COR-L47 (cell line): ENCODE results near the gene PIGZ.
A peak's percentile ranks its signal among the peaks of the same experiment; 100 is the strongest.

Experiments
- DNase-seq: peaks from one replicate; lab custom pipeline; 2025; lab: John Stamatoyannopoulos, UW

The PIGZ gene, protein sequence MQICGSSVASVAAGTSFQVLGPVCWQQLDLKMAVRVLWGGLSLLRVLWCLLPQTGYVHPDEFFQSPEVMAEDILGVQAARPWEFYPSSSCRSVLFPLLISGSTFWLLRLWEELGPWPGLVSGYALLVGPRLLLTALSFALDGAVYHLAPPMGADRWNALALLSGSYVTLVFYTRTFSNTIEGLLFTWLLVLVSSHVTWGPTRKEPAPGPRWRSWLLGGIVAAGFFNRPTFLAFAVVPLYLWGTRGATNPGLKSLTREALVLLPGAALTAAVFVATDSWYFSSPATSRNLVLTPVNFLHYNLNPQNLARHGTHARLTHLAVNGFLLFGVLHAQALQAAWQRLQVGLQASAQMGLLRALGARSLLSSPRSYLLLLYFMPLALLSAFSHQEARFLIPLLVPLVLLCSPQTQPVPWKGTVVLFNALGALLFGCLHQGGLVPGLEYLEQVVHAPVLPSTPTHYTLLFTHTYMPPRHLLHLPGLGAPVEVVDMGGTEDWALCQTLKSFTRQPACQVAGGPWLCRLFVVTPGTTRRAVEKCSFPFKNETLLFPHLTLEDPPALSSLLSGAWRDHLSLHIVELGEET

DNA sequence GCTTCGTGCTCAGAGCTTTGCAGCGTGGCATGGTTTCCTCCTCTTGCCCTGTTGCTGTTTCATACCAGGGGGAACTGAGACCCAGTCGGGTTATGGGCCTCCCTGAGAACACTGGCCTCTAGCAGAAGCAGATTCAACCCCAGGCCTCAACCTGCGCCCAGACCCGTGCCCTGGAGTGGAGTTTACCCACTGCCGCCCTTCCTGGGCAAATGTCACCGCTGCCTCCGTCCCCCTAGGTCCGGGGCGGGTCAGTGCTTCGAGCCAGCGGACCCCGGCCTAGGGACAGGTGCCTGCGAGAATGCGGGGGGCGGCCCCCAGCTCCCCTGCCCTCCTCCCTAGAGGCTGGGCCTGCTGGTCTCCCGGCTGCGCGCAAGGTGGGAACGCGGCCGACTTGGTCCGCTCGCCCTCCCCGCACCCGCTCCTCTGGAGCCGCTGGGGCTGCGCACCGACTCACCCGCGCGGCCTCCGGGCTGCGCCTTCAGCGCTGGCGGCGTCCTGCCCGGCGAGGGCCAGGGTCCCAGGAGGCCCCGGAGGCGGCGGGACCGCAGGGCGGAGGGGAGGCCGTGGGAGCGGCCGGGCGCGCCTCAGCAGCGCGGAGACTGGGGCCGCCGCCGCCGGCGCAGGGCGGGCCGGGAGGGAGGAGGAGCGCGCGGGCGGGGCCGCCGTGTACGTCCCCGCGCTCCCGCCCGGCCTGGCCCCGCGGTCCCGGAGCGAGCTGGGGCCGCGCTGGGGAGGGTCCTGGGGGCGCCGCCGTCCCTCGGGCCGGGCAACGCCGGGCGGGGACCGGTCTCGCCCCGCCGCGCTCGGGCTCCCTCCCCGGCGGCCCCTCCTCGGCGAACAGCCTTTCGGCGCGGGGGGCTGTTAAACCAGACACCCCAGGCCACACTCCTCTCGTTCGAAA, at the start of gene PIGZ:
TSS of gene PIGZ (minus strand) at position 601 of the 901 bp plus-strand sequence. CDS start 16,802 bp downstream, outside the sequence.
- peak; percentile 42 for DNase-seq

DNA sequence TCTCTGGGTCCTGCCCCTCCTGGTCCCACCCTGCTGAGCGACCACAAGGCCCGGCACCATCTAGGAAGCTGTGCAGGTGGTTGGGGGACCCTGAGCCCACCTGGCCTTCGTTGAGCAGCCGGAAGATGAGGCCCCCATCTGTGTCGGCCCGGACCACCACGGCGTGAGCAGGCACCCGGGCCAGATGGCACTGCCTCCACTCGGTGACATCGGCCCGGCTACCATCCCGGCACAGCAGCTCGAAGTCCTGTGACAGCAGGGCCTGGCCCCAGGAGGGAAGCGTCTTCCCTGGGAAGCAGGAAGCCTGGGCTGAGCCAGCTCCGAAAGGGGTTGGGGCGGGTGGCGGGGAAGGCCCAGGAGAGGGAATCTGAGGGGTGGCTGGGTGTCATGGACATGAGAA, 48.4 kb upstream of the PIGZ start:
- no peak for DNase-seq

DNA sequence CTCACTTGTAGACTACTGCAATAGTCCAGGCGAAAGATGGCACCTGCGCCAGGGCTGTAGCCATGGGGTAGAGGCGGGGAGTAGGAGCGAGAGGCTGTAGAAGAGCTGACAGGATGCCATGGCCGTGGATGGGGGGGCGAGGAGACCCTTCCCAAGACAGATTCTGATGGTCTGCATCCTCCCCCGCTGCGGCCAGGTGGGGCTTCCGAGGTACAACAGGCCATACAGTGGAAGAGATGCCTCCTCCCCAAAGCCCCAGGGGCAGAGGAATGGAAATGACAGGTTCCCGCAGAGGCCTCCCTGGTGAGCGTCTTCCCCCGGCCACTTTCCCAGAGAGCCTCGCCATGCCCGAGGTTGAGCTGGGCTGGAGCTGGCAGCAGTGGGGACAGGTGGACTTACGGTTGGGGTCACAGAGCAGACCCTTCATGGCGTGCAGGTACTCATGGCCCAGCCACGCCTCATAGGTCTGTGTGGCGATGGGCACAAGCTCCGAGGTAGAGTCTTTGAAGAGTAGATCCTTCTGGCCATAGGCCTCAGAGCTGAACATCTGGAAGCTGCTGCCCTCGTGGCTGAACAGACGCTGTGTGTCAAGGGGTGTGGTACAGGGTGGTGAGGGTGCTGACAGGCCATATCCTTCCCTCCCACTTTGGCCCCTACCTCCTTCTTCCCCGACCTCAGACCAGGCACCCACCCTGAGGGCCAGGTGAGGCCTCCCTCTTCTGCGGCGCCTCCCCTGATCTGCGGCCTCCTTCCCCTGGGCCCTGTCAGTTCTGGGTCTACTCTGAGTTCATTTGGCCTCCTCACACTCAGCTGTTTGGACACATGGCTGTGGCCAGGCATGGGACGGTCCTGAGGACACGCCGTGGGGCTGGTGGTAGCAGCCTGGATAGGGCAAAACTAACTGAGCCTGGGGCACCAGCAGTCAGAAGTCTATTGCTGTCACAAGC, 47.4 kb upstream of the PIGZ start:
- DNase-seq, result no peak

DNA sequence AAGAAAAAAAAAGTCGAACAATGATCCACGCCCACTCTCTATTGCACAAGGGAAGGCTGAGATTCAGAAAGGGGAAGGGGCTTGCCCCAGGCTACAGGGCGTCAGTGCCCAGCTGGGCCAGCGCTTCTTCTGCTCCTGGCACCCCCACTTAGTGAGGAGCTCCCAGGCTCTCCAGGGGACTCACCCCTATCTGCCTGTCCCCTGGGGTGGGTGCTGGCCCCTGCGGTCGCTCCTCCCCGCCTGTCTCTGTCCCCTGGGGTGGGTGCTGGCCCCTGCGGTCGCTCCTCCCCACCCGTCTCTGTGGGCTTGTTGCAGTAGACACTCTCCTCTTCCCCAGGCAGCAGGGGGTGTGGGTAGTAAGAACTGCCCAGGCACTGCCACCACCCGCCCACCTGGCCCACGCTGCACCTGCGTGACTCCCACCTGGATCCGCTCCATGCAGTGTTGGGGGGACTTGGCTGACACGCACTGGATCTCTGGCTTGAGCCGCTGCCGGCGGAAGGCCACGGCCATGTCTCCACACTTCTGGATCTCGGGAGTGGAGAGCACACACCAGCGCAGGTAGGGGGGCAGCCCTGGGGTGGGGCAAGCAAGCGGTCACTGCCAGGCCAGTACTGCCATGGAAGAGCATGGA, 46.4 kb upstream of the PIGZ start:
- DNase-seq, result no peak

DNA sequence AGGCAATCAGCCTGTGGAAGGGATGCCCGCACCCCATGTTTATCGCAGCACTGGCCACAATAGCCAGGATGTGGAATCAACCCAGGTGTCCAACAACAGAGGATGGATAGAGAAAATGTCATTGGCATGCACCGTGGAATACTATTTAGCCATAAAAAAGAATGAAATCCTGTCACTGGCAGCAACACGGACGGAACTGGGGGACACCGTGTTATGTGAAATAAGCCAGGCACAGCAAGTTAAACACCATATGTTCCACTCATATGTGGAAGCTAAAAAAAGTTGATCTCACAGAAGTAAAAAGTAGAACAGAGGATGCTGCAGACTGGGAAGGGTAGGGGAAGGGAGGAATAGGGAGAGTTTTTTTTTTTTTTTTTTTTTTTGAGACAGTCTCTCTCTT, 45.4 kb upstream of the PIGZ start:
- DNase-seq, result no peak

DNA sequence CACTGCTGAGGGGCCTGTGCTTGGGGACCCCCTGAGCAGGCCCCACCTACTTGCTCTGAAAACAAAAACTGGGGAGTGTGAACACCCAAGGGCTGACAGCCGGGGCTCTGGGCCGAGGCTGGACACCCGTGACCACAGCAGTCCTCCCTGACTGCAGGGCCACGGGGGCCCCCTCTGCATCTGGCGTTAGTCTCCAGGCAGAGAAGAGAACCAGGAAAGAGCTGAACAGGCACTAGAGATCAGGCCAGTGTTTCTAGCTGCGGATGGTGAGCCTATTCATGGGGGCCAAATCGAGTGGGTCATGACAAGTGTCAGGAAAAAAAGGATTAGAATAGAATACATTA, 43.9 kb upstream of the PIGZ start:
- DNase-seq, result no peak

DNA sequence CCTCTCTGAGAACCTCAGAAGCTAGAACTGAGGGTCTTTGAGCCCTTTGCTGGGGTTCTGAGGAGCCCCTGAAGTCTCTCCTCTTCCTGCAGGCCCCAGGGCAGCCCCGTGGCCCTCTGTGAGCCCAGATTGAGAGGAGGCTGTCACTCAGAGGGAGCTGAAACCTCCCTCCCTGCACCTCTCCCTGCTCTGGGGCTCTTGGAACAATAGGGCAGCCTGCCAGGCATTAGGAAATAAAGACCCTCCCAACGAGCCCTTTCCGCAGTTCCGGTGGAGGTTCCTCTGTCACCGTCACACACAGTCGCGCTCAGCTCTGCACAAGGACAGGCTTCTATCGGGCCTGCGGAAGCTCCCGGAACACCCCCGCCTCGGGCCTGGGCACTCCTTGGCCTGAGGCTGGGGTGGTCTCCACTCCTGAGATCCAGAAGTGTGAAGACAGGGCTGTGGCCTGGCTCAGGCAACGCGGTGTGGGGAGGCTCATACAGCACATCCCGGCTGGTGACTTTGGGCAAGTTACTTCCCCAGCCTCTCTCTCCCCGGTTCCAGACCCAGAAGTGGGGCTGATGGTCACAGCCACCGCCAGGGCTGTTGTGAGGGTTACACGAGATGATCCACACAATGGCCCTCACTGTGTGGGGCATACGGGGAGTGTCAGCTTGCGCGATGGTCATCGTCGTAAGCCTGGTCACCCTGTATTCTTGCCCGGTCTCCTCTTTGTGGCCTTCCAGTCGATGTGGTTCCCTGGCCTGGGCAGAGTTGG, 43.3 kb upstream of the PIGZ start:
- no peak for DNase-seq

DNA sequence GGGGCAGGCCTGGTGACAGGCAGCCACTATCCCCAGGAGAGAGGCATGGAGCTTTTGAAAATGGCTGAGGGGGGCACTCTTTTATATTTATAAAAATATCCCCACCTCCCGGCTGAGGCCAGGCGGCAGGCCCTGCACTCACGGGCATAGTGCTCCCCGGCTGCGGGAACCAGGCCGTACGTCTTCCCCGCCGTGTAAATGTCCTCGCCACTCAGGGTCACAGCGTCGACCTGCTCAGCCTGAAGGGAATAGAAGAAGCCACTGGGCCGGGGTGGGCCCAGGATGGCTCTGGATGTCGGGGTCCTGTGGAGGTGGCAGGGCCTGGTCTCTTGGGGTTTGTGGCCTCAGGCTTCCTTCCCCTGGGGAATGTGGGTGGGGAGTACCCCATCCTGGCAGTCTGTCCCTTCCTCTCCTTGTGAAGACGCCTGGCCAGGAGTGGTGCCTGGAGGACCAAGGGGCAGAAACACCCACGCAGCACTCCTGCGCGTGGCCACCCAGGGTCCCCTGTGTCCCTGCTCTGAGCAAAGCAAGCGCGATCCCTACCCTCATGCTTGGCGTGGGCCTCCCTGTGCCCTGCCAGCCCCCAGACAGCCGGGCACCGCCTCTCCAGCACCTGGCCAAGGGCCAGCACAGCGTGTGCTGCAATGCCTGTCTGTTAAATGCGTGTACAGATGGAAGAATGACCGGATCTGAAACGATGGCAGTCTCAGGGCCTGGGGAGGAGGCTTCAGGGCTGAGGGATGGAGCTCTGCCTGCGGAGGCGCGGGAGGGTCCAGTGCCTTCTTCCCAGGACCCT, 42.1 kb upstream of the PIGZ start:
- peak; percentile 21 for DNase-seq

DNA sequence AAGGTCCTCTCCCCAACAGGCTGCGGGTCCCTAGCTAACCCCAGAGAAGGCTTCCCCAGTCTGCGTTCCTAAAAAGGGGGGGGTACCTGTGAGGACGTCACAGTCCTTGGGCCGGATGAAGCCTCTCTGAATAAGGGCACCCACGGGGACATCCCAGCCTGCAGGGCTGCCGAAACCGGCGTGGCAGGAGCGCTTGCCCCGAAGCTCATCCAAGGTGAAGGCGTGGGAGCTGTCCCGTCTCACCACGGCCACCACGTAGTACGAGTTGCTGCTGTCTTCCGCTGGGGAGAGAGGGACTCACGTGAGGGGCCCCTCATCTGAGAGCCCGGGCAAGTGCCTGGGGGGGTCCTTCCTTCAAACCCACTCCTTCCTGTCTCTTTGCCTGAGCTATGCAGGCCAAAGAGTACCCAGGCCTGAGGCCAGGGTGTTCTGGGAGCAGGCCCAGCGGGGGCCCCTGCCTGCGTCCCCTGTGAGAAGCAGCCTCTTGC, 40.9 kb upstream of the PIGZ start:
- no peak for DNase-seq

DNA sequence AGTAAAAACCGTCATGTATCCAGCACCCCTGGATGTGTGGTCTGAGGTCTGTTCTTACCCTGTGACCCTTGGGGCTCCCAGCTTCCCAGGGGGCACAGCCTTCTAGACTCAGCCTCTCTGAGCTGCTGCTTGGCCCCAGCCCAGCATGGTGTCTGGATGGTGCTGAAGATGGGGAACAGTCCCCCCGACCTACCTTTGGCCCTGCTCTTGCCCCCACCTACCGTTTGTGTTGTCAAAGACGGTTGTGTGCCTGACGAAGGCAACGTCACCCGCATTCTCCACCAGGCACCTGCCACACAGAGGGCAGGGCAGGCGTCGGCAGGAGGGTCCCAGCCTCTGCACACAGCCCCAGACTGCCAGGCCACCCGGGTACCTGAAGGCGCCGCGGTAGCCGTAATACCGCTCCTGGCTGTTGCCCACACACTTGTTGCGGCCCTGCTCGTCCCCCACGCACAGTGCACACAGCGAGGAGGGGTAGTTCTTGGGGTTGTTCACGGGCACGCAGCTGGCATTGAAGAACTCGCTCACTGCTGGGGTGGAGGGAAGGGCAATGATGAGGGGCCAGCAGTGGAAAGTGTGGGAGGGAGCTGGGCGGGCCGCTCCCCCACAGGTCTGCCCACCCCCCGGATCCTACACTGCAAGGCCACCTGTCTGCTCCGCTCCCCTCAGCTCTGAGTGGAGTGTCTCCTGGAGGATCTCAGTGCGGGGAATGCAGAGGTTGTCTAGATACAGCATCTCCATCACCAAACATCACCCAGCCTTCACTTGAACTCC, 40.0 kb upstream of the PIGZ start:
- DNase-seq, result no peak

DNA sequence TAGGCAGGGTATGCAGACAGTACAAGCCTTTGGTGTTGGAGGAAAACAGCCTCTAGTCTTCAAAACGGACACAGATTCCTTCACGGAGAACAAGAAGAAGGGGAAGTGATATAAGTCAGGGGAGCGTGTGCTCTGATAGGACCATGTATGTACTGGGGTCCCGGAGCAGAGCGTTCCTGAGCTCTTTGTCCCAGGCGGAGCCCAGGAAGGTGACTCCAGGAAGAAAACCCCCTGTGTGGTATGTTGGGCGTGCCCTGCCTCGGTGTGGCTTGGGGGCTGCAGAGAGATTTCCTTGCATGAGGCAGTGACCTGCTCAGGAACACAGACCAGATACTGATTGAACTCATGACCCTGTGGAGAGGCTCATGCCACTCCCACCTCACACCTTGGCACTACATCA, 39.3 kb upstream of the PIGZ start:
- DNase-seq, result no peak

DNA sequence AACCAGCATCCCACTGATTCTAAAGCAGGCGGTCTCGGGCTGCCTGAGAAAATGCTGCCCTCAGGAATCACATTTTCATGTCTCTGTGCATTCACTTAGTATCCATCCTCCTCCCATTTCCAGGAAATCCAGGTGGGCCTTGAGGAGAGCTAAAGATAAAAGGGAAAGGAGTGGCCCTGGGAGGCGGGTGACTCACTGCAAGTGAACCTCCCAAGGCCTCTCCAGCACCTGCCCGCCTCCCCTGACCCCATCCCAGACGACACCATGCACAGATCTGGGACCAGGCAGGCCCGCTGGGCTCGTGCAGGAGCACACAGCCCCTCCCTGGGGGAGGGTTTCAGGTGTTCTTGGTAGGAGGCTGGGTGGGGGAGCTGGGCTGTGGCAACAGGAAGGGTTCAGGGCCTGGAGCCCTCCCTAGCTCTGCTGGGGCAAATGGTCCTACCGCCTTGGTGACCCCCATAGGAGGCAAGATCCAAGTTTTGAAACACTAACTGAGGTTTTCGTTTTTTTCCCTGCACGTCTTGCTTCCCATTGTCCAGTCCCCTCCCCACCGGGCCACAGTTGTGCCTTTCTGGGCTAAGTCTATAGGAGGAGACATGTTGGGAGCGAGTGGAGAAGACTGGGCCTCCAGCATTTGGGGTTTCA, 38.8 kb upstream of the PIGZ start:
- no peak for DNase-seq

DNA sequence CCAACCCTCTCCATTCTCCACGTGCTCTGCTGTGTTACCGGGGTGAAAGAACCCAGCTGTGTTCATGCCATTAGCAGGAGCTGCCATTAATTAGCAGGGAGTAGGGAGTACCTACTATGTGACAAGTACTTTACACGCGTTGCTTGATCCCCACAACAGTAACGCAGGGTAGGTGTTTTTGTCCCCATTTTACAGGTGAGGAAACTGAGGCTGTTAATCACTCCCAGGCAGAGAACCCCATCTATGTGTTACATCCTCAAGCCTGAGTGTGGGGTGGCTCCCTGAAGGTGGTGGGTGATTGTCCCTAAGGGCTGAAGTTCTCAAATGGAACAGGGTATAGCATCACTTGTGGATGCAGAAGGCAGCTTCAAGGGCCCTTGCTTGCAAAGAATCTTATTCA, 38.2 kb upstream of the PIGZ start:
- no peak for DNase-seq

DNA sequence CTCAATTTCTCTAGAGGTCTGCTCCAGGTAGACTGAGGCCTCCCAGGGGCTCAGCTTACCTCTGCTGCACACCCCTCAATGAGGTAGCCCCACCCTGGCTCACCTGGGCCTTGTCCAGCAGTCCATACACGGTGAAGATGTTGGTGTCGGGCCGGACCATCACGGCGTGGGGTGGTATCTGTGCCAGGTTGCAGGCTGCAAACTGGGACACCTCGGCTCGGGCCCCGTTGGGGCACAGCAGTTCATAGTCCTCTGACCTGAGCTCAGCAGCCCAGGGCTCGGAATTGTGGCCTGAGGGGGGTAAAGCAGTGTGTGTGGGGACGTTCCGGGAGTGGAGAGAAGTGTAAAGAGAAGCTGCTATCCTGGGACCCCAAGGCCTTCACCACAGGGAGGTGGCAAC, 37.8 kb upstream of the PIGZ start:
- DNase-seq, result no peak

DNA sequence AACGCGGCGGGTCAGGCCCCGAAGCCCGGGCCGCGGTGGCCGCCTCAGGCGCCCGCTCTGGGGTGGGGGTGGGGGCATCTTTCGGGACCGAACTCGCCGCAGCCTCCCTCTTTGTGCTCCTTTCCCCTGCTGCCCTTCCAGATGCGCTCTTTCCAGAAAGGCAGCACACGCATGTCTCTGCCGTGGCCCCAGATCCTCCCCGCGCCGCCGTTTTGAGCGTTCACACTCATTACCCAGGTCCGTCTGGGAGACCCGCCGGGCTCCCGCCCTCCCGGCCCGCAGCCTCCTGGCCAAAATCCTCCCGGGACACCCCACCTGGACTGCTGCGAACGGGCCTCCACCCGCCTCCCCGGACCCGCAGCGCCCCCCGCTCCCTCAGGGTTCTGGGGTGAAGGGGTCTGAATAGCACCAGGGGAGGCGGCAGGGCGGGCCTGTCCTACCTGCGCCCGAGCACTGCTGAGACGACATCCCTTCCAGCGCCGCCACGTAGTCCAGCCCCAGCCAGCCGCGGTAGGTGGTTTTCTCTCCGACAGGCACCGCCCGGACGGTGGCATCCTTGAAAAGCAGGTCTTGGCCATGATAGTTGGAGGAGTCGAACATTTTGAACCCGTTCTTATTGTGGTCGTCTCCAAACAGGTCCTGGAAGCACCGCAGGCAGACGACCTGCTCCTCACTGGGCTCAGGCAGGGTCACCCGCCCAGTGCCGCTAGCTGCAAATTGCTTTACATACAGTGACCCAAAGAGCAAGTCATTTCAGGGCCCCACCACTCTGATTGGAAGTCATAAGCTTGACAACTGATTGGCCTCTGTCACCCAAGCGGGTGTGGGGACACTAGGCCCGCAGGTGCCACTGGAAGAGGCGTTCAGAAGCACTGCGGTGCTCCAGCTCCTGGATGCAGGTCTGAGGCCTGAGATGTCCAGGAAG, 35.1 kb upstream of the PIGZ start:
- peak; percentile 57 for DNase-seq

DNA sequence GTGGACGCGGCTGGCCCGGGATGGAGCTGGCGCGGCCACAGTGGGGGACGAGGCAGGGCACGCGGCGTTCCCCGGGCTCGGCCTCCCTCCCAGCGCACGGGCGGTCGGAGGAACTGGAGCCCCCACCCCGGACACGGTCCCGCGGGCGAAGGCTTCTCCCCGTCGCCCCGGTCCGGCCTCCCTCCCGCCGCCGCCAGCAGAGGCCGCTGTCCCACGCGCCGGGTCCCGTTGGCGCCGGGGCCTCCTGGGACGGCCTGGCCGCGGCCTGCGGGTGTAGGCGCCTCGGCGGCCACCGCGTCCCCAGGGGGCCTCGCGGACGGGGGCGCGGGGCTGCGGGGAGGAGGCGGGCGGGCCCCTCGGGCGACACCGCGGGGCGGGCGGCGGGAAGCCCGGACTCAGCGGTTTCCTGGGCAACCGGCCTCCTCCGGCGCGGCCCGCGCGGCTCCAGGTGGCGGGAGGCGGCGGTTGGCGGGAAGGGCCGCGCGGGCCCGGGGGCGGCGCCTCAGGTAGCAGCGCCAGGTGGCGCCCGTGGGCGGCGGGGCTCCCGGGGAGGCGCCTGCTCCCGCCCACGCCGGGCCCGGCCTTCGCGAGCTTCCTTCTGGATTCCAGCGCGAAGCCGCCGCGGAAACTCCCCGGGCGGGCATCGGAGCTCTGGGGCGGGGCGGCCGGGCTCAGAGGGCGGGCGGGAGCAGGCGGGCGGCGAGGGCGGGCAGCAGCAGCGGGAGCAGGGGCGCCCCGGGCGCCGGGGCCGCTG, 34.2 kb upstream of the PIGZ start:
- peak; percentile 95 for DNase-seq
